ENCODE measurements around the gene HOXD8.

HOXD8 gene

DNA sequence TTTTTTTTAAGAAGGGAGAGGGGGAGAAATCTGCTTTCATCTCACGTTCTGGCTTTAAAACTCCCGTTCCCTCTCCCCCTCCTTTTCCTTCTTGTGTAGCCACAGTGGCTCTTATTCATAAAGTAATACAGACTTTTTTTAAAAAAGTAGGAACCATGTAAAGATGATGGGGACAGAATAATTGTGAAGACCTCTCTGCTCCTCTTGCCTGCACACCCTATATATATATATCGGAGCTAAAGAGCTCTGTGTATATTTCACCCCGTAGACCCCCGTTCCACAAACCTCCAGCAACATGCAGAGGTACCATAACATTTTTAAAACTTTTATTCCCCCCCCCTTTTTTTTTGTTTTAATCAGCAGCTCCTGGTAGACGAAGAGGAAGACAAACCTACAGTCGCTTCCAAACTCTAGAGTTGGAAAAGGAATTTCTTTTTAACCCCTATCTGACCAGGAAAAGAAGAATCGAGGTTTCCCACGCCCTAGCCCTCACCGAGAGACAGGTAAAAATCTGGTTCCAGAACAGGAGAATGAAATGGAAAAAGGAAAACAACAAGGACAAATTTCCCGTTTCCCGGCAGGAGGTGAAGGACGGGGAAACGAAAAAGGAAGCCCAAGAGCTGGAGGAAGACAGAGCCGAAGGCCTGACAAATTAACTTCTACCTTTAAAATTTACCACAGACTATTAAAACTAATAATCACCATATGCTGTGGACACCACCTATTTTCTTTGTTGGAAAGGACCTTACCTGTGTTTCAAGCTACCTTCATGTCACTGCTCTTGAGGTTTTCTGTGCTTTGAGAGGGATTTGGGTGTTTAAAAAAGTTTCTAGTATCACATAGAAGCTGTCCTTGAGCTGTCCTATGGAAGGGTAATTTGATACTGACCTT, 1.7 kb downstream of the HOXD8 start:
- no peak for DNase-seq (ENCODE audit: low spot score)

DNA sequence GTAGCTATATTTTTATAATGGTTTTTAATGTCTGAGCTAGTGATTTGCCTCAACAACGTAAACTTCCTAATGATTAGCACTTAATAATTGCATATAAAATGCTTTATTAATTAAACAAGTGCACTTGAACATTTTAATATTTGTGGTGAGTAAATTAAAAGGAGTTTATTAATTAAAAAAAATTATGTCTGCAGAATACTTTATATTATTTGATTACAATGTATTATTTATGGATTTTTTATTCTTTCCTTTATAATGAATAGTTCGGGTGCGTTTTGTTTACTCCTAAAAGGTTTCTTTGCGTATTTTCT, 2.3 kb downstream of the HOXD8 start:
- DNase-seq (ENCODE audit: low spot score): no peak

GRCh38 chr2:176132205-176133171, 3.0 kb downstream of the HOXD8 start:
- DNase-seq (ENCODE audit: low spot score): no peak

DNA sequence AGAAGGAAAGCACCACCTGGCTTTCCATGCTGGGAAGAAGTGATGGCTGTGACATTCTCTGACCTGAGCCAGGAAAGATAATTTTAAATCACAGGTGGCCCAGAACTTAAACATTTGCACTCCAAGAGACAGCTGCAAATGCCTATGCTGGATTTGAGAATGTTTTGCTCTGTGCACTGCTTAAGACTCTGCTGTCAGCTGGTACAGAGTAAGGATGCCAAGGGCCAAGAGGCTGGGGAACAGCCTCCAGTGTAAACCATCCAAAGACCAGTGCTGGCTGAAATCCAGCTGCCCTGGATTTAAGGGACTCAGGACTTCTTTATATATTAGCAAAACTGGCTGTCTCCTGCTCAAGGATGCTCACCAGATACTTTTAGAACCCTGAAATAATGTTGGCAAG, 3.9 kb downstream of the HOXD8 start:
- DNase-seq (ENCODE audit: low spot score): no peak

DNA sequence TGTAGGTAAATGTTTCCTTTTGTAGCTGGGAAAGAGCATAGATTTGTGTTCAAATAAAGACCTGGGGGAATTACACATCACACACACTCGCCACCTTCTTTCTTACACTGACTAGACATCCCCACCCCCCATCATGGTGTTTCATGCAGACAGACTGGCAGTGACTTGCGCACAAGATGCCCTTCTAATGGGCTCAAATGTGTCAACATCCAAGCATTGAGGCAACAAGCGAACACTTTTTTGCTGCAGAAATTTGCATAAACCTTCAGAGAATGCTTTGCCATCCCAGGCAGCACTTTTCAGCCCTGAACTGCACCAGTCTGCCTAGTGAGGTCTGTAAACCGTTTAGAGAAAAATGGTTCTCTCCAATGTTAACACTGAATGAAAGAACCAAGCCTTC, 4.5 kb downstream of the HOXD8 start:
- no peak for DNase-seq (ENCODE audit: low spot score)

- DNase-seq (ENCODE audit: low spot score): peak; percentile 73
Observed at GRCh38 chr2:176135035-176135440, 5.5 kb downstream of the HOXD8 start.

DNA sequence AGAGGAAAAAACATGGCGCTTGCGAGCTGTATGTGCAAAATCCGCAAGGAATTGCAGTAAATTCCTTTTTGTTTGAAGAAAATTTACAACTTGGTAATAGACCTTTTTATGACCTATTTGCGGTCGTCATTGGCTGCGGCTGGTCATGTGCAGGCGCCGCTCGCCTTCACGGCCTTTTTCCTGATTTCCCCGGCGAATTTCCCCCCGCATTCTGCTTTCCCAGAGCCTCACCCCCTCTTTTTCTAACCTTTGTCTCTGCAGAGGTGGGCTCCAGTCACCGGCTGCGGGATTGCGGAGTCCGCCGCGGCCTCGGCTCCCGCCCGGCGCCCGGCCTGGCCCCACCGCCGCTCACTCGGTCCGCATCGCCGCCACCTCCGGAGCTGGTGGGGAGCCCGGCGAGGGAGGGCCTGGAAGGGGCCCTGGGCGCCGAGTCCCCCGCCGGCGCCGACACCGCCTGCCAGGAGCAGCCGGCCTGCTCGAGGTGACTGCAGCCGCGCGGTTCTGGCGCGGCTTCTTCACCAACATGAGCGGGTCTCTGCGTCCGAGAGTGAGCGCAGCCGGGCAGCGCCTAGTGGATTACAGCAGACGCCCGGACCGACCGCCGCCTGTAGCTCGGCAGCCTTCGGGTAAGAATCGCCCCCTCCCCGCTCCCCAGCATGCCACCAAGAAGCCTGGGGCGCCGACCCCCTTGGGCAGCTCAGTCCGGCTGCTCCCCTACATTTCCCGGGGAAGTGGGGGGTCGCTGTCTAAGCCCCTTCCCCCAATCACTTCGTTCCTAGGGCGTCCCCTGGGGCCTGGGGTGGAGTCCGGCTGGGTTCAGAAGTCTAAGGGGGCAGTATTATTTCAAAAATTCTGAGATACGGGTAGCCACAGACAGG, 7.1 kb downstream of the HOXD8 start:
- peak; percentile 57 for DNase-seq (ENCODE audit: low spot score)

- no peak for DNase-seq (ENCODE audit: low spot score)
Observed at GRCh38 chr2:176137252-176137580, 7.7 kb downstream of the HOXD8 start.

GRCh38 chr2:176137906-176138305, 8.4 kb downstream of the HOXD8 start:
- DNase-seq (ENCODE audit: low spot score): no peak

DNA sequence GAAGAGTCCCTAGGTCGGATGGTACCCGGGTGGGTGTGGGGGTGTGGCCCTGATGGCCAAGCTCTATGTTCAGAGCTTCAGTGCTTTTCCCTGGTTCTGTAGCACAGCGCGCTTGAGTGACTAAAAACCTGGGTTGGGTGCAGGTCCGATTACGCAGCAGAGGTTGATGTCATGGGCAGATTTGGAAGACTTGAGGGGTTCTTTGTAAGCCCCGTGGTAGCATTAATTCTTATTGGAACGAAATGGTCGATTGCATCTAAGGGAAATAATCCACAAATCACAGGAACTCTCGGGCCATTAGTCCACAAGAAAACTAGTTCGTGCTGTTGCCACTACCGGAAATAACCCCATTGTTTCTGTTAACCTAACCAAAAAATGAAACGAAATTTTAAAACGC, 9.0 kb downstream of the HOXD8 start:
- no peak for DNase-seq (ENCODE audit: low spot score)

GRCh38 chr2:176138923-176139660, 9.6 kb downstream of the HOXD8 start:
- no peak for DNase-seq (ENCODE audit: low spot score)

GRCh38 chr2:176139661-176140512, 10.4 kb downstream of the HOXD8 start:
- no peak for DNase-seq (ENCODE audit: low spot score)

GRCh38 chr2:176140513-176141317, 11.2 kb downstream of the HOXD8 start:
- DNase-seq (ENCODE audit: low spot score): peak; percentile 55

DNA sequence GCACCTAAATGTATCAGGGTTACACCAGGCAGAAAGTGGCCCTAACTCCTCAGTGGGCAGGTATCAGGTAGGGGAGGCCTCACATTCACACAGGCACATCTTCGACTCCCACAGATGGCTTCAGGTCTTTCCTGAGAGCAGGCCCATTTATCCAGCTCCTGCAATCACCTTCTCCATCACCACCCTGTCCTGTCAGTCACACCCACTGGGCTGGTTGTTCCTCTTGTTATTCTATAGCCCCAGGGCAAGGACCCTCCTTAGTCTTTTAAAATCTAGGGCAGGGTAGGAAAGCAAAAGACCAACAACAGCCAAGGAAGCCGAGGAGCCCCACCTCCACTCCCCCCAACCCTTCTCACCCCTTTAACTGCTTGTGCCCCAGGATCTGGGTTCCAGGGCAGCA, 12.8 kb downstream of the HOXD8 start:
- no peak for DNase-seq (ENCODE audit: low spot score)

DNA sequence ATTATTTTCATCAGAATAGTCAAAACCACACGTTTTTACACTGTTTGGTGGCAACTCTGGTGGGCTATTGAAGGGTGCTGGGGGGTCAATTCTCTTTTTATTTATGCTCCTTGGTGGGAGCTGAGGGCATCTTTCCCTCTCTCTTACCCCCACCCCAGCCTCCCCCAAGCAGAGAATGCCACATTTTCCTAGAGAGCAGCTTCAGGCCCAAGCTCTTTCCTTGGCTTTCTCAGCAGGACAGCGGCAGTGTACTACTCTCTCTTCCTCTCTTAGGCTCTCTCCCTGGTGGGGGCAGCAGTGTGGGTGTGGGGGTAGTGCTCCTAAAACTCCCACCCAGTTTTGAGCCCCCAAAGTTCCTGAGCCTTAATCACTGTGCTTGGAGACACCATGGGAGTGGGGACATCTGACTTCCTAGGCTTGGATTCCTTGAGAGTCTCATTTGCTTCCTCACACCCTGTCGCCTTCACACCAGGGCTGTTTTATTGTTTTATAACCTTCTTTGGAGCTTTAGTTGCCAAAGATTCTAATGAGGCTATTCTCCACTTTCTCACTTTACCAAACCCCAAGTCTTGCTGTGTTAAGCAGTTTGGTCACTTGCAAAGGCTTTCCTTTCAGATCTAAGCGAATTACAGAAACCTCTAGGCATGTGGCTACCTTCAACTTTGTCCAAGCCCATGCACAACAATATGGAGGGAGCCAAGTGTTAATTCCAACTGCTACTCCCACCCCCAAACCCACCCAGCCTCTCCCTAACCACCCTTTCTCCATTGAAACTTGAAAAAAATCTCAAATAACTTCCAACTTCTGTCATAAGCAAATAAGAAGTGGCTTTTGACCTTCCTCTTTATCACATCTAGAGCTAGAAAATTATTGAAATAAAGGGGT, 15.8 kb downstream of the HOXD8 start:
- no peak for DNase-seq (ENCODE audit: low spot score)

DNA sequence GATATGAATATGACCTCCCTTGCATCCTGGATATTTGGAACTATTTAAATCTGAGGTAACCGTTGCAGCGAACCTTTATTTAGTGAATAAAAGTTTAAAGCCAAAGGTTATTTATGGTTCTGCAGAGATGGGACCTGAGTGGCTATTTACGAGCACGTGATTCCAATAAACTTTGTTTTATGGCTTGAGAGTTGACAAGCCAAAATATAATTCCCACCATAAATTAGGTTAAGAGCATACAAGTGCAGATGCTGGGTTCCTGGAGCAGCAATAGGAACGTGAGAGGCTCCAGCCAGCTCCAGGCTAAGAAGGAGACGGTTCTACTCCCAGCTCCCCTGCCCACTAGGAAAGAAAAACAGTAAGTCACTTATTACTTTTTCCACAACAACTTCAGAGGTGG, 16.6 kb downstream of the HOXD8 start:
- no peak for DNase-seq (ENCODE audit: low spot score)

DNA sequence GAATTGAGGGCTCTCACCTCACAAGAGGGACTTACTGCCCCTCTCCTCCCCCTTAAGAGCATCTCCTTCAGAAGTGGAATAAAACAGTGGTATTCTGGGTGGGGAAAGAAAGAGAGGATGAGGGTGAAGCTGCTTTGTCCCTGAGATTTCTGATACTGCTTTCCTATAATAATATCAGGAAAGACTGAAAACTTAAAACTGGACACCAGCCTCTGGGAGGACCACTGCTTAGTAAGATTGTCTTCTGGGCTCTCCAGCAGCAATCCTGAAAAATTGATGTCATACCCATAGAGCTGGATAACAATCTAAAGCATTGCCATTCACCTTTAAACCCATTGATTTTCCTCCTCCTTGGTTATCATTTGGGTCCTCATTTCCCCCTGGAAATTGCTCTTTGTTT, 17.1 kb downstream of the HOXD8 start:
- DNase-seq (ENCODE audit: low spot score): no peak

DNA sequence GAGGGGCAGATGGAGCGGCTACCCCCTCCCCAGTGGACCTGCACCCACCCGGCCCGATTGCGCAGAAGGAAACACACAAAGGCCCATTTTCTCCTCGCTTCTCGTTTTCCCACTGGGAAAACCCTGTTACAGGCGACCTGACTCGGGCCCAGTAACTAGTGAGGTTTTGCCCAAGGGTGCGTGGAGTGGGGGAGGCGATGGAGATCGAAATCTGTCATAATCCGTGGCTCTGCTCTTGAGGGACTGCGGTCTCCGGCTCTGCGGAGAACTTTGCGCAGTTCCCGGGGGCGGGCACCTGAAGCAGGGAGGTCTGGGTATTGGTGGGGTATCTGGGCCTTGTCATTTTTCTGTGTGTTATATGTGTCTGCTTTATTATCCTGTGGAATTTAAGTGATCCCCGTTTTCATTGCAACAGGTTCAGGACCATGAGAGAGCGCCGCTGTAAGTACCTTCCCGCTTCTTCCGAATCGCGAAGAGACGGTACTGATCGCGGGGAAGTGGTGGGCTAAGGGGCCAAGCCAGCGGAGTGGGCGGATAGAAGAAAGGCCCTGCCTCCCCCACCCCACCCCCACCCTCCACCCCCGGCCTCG, 17.8 kb downstream of the HOXD8 start:
- DNase-seq (ENCODE audit: low spot score): no peak

All from SW480 (cell line).